Loucy (cell line): Measurements from ENCODE around the gene SLC15A3.
A peak's percentile ranks its signal among the peaks of the same experiment; 100 is the strongest.

ENCODE experiments used
- H2AFZ ChIP-seq: fragments of 200-600 bp; sonication (generic); 2 replicates; pipeline ENCODE4 v1.6.0; 2016; ENCODE audit warnings: antibody characterized with exemption, mild to moderate bottlenecking, low read length, moderate library complexity
- H3F3A ChIP-seq: fragments of 200-600 bp; 2 replicates; pipeline ENCODE4 v1.6.0; 2016; ENCODE audit warnings: antibody characterized with exemption, low read depth, mild to moderate bottlenecking
- H3K27me3 ChIP-seq: fragments of 200-600 bp; sonication (generic); 2 replicates; pipeline ENCODE4 v1.6.1; 2014; ENCODE audit warnings: low read length, mild to moderate bottlenecking; ENCODE audit not compliant: insufficient read depth, poor library complexity, severe bottlenecking
- H3K36me3 ChIP-seq: fragments of 200-600 bp; sonication (generic); 2 replicates; pipeline ENCODE4 v1.6.1; 2016; ENCODE audit warnings: low read length; ENCODE audit not compliant: insufficient read depth
- H3K4me1 ChIP-seq: fragments of 200-600 bp; sonication (generic); 2 replicates; pipeline ENCODE4 v1.5.1; 2014; ENCODE audit warnings: low read length, mild to moderate bottlenecking; ENCODE audit not compliant: insufficient read depth, poor library complexity, severe bottlenecking
- H3K4me2 ChIP-seq: fragments of 200-600 bp; sonication (generic); 2 replicates; pipeline ENCODE4 v1.6.0; 2014; ENCODE audit warnings: antibody characterized with exemption, low read length, low read depth, mild to moderate bottlenecking; ENCODE audit not compliant: poor library complexity, severe bottlenecking
- H3K4me3 ChIP-seq: fragments of 200-600 bp; sonication (generic); 2 replicates; pipeline ENCODE4 v1.5.1; 2014; ENCODE audit warnings: low read length, mild to moderate bottlenecking, mixed read lengths; ENCODE audit not compliant: poor library complexity, severe bottlenecking
- H3K79me2 ChIP-seq: fragments of 200-600 bp; sonication (generic); 2 replicates; pipeline ENCODE4 v1.6.1; 2014; ENCODE audit warnings: low read length; ENCODE audit not compliant: insufficient read depth
- H3K9ac ChIP-seq: fragments of 200-600 bp; sonication (generic); 2 replicates; pipeline ENCODE4 v1.6.0; 2014; ENCODE audit warnings: mild to moderate bottlenecking, low read depth, low read length, moderate library complexity; ENCODE audit not compliant: poor library complexity, severe bottlenecking
- H3K9me2 ChIP-seq: fragments of 200-600 bp; sonication (generic); replicated peaks from 2 replicates; pipeline ENCODE4 v1.6.1; 2016; ENCODE audit warnings: low read depth, low read length, mixed read lengths
- H3K9me3 ChIP-seq: fragments of 200-600 bp; sonication (generic); 2 replicates; pipeline ENCODE4 v1.6.1; 2014; ENCODE audit warnings: mild to moderate bottlenecking, antibody characterized with exemption, low read length, low read depth; ENCODE audit not compliant: insufficient read depth
- H4K20me1 ChIP-seq: fragments of 200-600 bp; sonication (generic); 2 replicates; pipeline ENCODE4 v1.6.0; 2014; ENCODE audit warnings: antibody characterized with exemption, low read length, mild to moderate bottlenecking; ENCODE audit not compliant: insufficient read depth, poor library complexity, severe bottlenecking
- CTCF ChIP-seq: fragments of 200-600 bp; sonication (generic); conservative IDR thresholded peaks from 2 replicates; pipeline ENCODE4 v1.5.1; 2014; ENCODE audit warnings: mild to moderate bottlenecking, antibody characterized with exemption, low read length
- EZH2phosphoT487 ChIP-seq: fragments of 200-600 bp; IDR thresholded peaks from 2 replicates; pipeline ENCODE4 v1.6.1; 2018; ENCODE audit warnings: antibody characterized with exemption, mild to moderate bottlenecking, moderate library complexity, borderline replicate concordance

The SLC15A3 gene

GRCh38 chr11:60918251-60918938 lies 33.6 kb downstream of the SLC15A3 start:
- peaks cover 27% of the 10 kb centered on the region for H4K20me1 ChIP-seq
- H3K79me2 ChIP-seq = peaks cover 54% of the 10 kb centered on the region
- H3K36me3 ChIP-seq = peaks cover 40% of the 10 kb centered on the region; the same call in 1 of the 2 replicates
- no peaks in the 10 kb centered on the region for H3F3A ChIP-seq
- H3K27me3 ChIP-seq = no peaks in the 10 kb centered on the region
- no peaks in the 10 kb centered on the region for H3K9me2 ChIP-seq
- H3K4me1 ChIP-seq = peaks cover 41% of the 10 kb centered on the region
- no peaks in the 10 kb centered on the region for H3K9me3 ChIP-seq
- no peak overlapping the region for H2AFZ ChIP-seq
- peak overlapping the region; percentile 95 for H3K4me2 ChIP-seq
- no peak for TF ChIP-seq CTCF
- TF ChIP-seq EZH2phosphoT487 = no peak
- no peak overlapping the region for H3K4me3 ChIP-seq
- H3K9ac ChIP-seq = peak overlapping the region; percentile 7

GRCh38 chr11:60917267-60917666 lies 34.7 kb downstream of the SLC15A3 start:
- Histone ChIP-seq H3K4me2 (peak overlapping the region; percentile 95), H3K79me2 (peaks cover 54% of the 10 kb centered on the region), H3K27me3 (no peaks in the 10 kb centered on the region), H3K36me3 (peaks cover 30% of the 10 kb centered on the region; the same call in 1 of the 2 replicates), H2AFZ (no peak overlapping the region), H3K4me1 (peaks cover 44% of the 10 kb centered on the region), H4K20me1 (peaks cover 27% of the 10 kb centered on the region), H3K4me3 (peak overlapping the region; percentile 87), H3F3A (no peaks in the 10 kb centered on the region), H3K9ac (peak overlapping the region; percentile 85), H3K9me3 (no peaks in the 10 kb centered on the region), H3K9me2 (no peaks in the 10 kb centered on the region)
- no peak for TF ChIP-seq CTCF
- no peak for TF ChIP-seq EZH2phosphoT487

GRCh38 chr11:60916669-60917206 lies 35.2 kb downstream of the SLC15A3 start:
- TF ChIP-seq CTCF (no peak), EZH2phosphoT487 (no peak)
- Histone ChIP-seq H3K9ac (peak overlapping the region; percentile 85), H3K79me2 (peaks cover 54% of the 10 kb centered on the region), H3K4me3 (peak overlapping the region; percentile 87), H3K27me3 (no peaks in the 10 kb centered on the region), H3K4me1 (peaks cover 44% of the 10 kb centered on the region), H4K20me1 (peaks cover 27% of the 10 kb centered on the region), H3K4me2 (peak overlapping the region; percentile 95), H2AFZ (no peak overlapping the region), H3K36me3 (peaks cover 24% of the 10 kb centered on the region; the same call in 1 of the 2 replicates), H3F3A (no peaks in the 10 kb centered on the region), H3K9me2 (no peaks in the 10 kb centered on the region), H3K9me3 (no peaks in the 10 kb centered on the region)
